Keratinocyte (primary cell): ENCODE results near the gene CACHD1. TPM values are rescaled to one million over a fixed set of nuclear protein-coding genes. Genes with fewer than 3 reads are reported as not detected.

Experiments used
- DNase-seq: peaks from one replicate; pipeline ENCODE4 v3.0.0-alpha.2; 2011; ENCODE audit warnings: low read depth, missing footprints, low spot score
- FAIRE-seq: peaks from 2 replicates; lab custom pipeline; 2011; peaks lifted over from hg19 to GRCh38; lab: Jason Lieb, UNC
- H2AFZ ChIP-seq: 2 replicates; pipeline ENCODE4 v1.6.0; 2012; ENCODE audit warnings: low read length, control low read depth, inconsistent platforms; ENCODE audit not compliant: control insufficient read depth
- H3K27ac ChIP-seq: 2 replicates; pipeline ENCODE4 v1.5.1; 2011; ENCODE audit warnings: low read length; ENCODE audit not compliant: control insufficient read depth, insufficient read depth
- H3K27me3 ChIP-seq: 3 replicates; pipeline ENCODE4 v1.6.0; 2011; ENCODE audit warnings: low read length; ENCODE audit not compliant: control insufficient read depth, insufficient read depth; ENCODE audit errors: extremely low read depth
- H3K36me3 ChIP-seq, 2 experiments: 2 replicates in 1 of 2; 3 replicates in 1 of 2; pipeline ENCODE4 v1.5.1; 2011; ENCODE audit warnings: low read length in 2 of 2, mild to moderate bottlenecking in 1 of 2; ENCODE audit not compliant: control insufficient read depth in 2 of 2, insufficient read depth in 2 of 2; ENCODE audit errors: extremely low read depth in 1 of 2
- H3K4me1 ChIP-seq: 3 replicates; pipeline ENCODE4 v1.5.1; 2011; ENCODE audit warnings: low read length; ENCODE audit not compliant: control insufficient read depth, insufficient read depth; ENCODE audit errors: extremely low read depth
- H3K4me2 ChIP-seq: 3 replicates; pipeline ENCODE4 v1.6.0; 2011; ENCODE audit warnings: low read depth, low read length; ENCODE audit not compliant: control insufficient read depth, insufficient read depth; ENCODE audit errors: extremely low read depth
- H3K4me3 ChIP-seq, 3 experiments: fragments of 200-600 bp in 1 of 3; sonication (generic) in 1 of 3; 2 replicates in 2 of 3; 3 replicates in 1 of 3; pipeline ENCODE4 v1.5.1; 2011 to 2016; ENCODE audit warnings: low read length in 3 of 3, mild to moderate bottlenecking in 3 of 3, control low read depth in 2 of 3, inconsistent platforms in 1 of 3, low read depth in 1 of 3, mixed read lengths in 1 of 3, mixed run types in 1 of 3, moderate library complexity in 1 of 3; ENCODE audit not compliant: control insufficient read depth in 2 of 3, insufficient read depth in 2 of 3; ENCODE audit errors: extremely low read depth in 1 of 3
- H3K79me2 ChIP-seq: 2 replicates; pipeline ENCODE4 v1.6.0; 2012; ENCODE audit warnings: low read length; ENCODE audit not compliant: control insufficient read depth, insufficient read depth
- H3K9ac ChIP-seq: 3 replicates; pipeline ENCODE4 v1.6.0; 2011; ENCODE audit warnings: low read length; ENCODE audit not compliant: control insufficient read depth, insufficient read depth; ENCODE audit errors: extremely low read depth
- H3K9me1 ChIP-seq: 3 replicates; pipeline ENCODE4 v1.6.0; 2011; ENCODE audit warnings: low read length; ENCODE audit not compliant: control insufficient read depth, insufficient read depth; ENCODE audit errors: extremely low read depth
- H3K9me3 ChIP-seq: 2 replicates; pipeline ENCODE4 v1.5.1; 2012; ENCODE audit warnings: low read depth, low read length; ENCODE audit not compliant: control insufficient read depth
- H4K20me1 ChIP-seq: 3 replicates; pipeline ENCODE4 v1.6.0; 2011; ENCODE audit warnings: low read length; ENCODE audit not compliant: control insufficient read depth, insufficient read depth; ENCODE audit errors: extremely low read depth
- EZH2 ChIP-seq: IDR thresholded peaks from one replicate; pipeline ENCODE4 v1.6.1; 2012; ENCODE audit warnings: inconsistent platforms, mild to moderate bottlenecking, low read length, moderate library complexity
- dilution Hi-C: fragments of 300-500 bp; cut with MboI; formaldehyde crosslinking; loops from one replicate; pipeline ENCODE4 v1.7.0; 2020; ENCODE audit warnings: low sequenced_read_pairs; ENCODE audit not compliant: extremely low pct_ligation_motif_present
- polyA plus RNA-seq, 5 experiments: library from polyadenylated mRNA; depleted of rRNA in 3 of 5; stranded (reverse) in 3 of 5; stranded (forward) in 1 of 5; unstranded in 1 of 5; fragments of >200 nt; gene quantifications; 1 replicate in 1 of 5; 2 replicates in 3 of 5; 3 replicates in 1 of 5; pipeline versions ENCODE4 v1.2.1 to v1.2.3, GENCODE V29; 2011 to 2012; ENCODE audit warnings: missing spikeins in 2 of 5, low read depth in 1 of 5, low replicate concordance in 1 of 5
- TF ChIP-seq, protein P1 (sequence below), 3 experiments: IDR thresholded peaks in 1 of 3; conservative IDR thresholded peaks in 1 of 3; optimal IDR thresholded peaks in 1 of 3; 2 replicates in 2 of 3; 3 replicates in 1 of 3; pipeline versions ENCODE3 to v1.5.1; 2011; ENCODE audit warnings: low read length in 3 of 3, mild to moderate bottlenecking in 3 of 3, moderate library complexity in 2 of 3, control low read depth in 1 of 3, inconsistent platforms in 1 of 3; ENCODE audit not compliant: insufficient read depth in 2 of 3; ENCODE audit errors: extremely low read depth in 1 of 3

The CACHD1 gene
- polyA plus RNA-seq, 1 donor (not counting 4 experiments of a cell fraction or from before 2014, with no cell fraction given), result 2.4 TPM

DNA sequence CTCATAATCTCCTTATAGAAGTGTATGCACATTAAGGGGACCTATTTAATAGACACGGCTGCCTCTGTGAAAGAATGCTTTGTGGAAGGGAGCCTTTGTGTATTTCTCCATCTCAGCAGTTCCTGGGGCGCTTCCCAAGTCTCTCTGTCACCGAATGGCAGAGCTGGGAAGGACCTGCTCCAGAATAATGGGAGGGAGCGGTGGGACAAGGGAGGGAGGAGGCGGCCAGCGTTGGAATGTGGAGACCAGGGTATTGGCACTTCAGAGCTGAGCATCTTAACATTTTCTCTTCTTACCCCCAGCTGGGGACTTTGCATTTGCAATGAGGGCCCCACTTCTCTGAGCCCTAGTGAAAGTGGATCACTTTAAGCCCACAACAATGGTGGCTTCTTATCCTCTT, 23.9 kb downstream of the CACHD1 start:
- TF ChIP-seq EZH2, result no peak
- TF ChIP-seq, protein P1, sequence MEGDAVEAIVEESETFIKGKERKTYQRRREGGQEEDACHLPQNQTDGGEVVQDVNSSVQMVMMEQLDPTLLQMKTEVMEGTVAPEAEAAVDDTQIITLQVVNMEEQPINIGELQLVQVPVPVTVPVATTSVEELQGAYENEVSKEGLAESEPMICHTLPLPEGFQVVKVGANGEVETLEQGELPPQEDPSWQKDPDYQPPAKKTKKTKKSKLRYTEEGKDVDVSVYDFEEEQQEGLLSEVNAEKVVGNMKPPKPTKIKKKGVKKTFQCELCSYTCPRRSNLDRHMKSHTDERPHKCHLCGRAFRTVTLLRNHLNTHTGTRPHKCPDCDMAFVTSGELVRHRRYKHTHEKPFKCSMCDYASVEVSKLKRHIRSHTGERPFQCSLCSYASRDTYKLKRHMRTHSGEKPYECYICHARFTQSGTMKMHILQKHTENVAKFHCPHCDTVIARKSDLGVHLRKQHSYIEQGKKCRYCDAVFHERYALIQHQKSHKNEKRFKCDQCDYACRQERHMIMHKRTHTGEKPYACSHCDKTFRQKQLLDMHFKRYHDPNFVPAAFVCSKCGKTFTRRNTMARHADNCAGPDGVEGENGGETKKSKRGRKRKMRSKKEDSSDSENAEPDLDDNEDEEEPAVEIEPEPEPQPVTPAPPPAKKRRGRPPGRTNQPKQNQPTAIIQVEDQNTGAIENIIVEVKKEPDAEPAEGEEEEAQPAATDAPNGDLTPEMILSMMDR (optimal IDR thresholded peaks at IDR 0.05 in 1 of 3, IDR thresholded peaks at IDR 0.05 in 1 of 3, conservative IDR thresholded peaks at IDR 0.05 in 1 of 3; ENCODE audit: extremely low read depth in 1 of 3, insufficient read depth in 2 of 3, low read length in 3 of 3), result no peak
- dilution Hi-C loops, result no loop called here
- H3K4me2 ChIP-seq, result no peak overlapping the region
- no peaks in the 10 kb centered on the region for H3K27me3 ChIP-seq
- H3K4me3 ChIP-seq, result no peak overlapping the region
- H2AFZ ChIP-seq, result no peak overlapping the region
- H3K9me1 ChIP-seq, result no peaks in the 10 kb centered on the region
- DNase-seq (no peak), FAIRE-seq (no peak)
- H4K20me1 ChIP-seq, result no peaks in the 10 kb centered on the region
- H3K9me3 ChIP-seq, result no peaks in the 10 kb centered on the region
- no peaks in the 10 kb centered on the region for H3K4me1 ChIP-seq
- no peak overlapping the region for H3K9ac ChIP-seq
- H3K79me2 ChIP-seq, result no peaks in the 10 kb centered on the region
- no peaks in the 10 kb centered on the region for H3K36me3 ChIP-seq
- no peak overlapping the region for H3K27ac ChIP-seq

DNA sequence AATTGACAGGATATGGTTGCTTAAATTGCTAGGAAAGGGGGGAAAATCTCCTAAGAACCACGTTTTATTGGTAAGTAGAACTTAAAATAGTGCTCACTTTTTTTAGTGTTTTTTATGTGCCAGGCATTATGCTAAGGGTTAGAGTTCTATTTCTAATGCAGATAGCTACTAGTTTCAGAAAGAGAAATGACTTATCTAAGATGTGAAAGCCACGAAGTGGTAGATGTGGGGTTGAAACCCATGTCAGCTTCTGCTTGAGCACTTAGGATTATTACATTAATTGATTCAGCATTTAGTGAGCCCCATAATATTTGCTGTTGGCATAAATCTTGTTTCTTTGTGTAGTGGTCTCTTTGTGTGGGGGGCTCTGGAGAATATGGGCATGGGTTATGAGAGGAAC, 24.7 kb downstream of the CACHD1 start:
- no peak overlapping the region for H3K4me3 ChIP-seq
- no peak for TF ChIP-seq EZH2
- TF ChIP-seq, protein P1 (optimal IDR thresholded peaks at IDR 0.05 in 1 of 3, IDR thresholded peaks at IDR 0.05 in 1 of 3, conservative IDR thresholded peaks at IDR 0.05 in 1 of 3; ENCODE audit: extremely low read depth in 1 of 3, insufficient read depth in 2 of 3, low read length in 3 of 3), result no peak
- H3K9me1 ChIP-seq, result no peaks in the 10 kb centered on the region
- no peaks in the 10 kb centered on the region for H3K27me3 ChIP-seq
- FAIRE-seq (no peak), DNase-seq (no peak)
- H3K27ac ChIP-seq, result no peak overlapping the region
- H4K20me1 ChIP-seq, result no peaks in the 10 kb centered on the region
- no peaks in the 10 kb centered on the region for H3K36me3 ChIP-seq
- H3K79me2 ChIP-seq, result no peaks in the 10 kb centered on the region
- H3K4me1 ChIP-seq, result no peaks in the 10 kb centered on the region
- H3K9me3 ChIP-seq, result no peaks in the 10 kb centered on the region
- H3K9ac ChIP-seq, result no peak overlapping the region
- no peak overlapping the region for H3K4me2 ChIP-seq
- dilution Hi-C loops, result no loop called here
- no peak overlapping the region for H2AFZ ChIP-seq
